HG02759 (cell line): ENCODE measurements around the gene CCDC178.

Experiments used
- ATAC-seq: cut with Tn5 transposase; IDR thresholded peaks from one replicate; pipeline ENCODE4 v1.9.1; 2021; ENCODE audit warnings: mild to moderate bottlenecking, moderate library complexity; ENCODE audit not compliant: unreplicated experiment

The CCDC178 gene

DNA sequence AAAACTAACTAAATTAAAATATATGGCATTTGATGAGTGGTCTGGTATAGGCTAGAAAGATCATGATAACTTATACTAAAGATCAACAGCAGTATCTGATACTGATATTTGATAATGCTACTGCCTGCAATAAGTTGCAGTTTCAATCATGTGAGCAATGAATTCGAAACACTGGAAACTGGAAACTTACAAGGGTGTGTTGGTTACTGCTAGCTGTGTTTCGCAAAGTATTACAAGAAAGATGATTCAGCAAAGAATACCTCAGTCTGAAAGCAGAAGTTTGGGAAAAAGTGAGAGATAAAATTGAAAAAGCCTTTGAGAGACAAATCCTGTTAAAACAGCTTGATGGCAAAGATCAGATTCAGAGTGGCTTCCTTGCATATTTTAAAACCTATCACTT, 294.5 kb downstream of the CCDC178 start:
- ATAC-seq: no peak

DNA sequence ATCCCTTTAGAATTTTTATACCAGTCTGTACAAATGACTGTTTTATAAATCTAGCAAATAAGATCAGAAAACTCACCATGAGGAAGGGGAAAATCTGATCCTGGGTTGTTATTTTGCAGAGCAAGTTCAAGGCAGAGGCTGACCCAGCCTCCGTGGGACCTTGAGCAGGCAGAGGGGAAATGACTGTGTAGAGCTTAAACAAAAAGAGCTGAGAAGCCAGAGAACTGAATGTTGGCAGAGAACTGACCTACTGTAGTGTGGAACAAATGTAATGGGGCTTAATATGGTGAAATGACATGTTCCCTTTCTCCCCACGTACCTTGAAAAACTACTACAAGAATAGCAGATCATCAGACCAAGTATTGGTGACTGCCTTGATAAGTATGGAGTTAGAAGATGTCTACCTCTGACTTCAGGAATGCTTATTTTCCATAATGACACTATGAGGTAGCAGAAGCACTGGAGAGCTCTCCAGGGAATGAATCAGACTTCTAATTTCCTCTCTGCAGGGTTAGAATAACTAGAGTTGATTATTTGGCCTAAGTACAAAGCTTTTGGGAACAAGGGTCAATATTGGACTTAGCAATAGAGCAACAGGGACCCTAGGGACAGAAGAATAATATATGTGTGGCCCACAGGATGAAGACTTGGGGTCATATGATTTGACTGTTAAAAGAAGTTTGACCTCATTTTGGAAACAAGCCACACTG, 304.4 kb downstream of the CCDC178 start:
- no peak for ATAC-seq

- no peak for ATAC-seq
Measured at GRCh38 chr18:33132657-33133056, 307.9 kb downstream of the CCDC178 start.

DNA sequence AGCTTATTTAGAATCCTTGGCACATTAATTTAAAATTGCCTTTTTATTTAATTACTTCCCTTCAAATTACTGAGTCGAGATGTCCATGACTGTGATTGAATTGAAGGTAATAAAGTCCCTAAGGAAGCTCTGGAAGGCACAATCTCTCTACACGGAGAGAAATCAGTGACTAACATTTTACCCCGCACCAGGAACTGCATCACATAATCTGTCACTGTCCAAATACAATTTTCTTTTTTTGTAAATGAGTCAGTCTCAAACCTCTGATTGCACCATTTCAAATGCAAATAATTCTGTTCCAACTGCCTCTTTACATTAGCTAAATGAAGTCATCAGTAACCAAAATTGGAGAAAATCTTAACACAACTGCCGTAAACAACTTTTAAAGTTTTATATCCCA, 311.9 kb downstream of the CCDC178 start:
- no peak for ATAC-seq

DNA sequence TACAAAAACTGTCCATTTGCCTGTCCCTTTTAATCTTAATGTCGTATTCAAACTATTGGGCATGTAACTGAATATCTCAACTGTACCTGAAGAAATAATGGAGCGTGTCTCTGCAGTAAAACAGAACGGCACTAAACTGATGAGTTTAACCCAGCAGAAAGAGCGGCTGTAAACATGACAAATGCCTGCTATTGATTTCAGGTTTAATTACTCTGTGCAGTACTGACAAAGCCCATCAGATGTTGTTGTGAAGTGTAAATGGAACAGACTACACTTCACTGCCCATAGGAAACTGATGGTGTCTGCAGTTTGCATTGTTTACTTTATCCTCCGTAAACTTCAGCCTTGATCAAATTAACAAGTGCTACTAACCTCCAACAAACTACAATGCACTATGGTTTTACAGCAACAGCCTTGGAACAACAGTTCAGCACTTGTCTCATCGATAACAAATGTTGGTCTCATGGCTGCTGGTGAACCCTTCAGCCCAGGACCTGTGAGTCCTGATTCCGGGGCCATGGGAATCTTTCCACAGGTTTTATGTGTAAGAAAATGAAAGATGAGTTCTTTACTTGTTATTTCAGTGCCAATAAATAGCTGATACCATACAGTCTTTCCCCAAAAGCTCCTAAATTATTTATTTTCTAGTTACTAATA, 316.5 kb downstream of the CCDC178 start:
- ATAC-seq: no peak

GRCh38 chr18:33116376-33116775, 324.1 kb downstream of the CCDC178 start:
- no peak for ATAC-seq

DNA sequence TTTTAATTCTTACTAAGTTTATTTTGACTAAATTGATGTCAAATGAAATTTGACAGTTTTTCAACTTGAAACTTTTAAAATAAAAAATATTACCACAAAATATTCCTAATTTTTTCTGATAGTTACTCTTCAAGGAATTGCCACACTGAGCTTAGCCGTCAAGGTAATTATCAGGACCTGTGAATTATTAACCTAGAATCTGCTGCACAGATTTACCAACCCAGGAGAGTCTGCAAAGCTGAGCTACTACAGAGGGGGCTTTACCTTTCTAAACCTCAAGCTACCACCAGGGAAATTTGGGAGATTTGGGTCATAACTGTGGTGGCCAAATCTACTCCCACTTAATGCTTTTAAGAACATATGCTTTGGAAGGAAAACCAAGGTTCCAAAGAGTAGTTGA, 324.6 kb downstream of the CCDC178 start:
- ATAC-seq: no peak

- no peak for ATAC-seq
Measured at GRCh38 chr18:33115476-33115875, 325.0 kb downstream of the CCDC178 start.

GRCh38 chr18:33114749-33115148, 325.8 kb downstream of the CCDC178 start:
- ATAC-seq: no peak

GRCh38 chr18:33113416-33113815, 327.1 kb downstream of the CCDC178 start:
- ATAC-seq: no peak

- ATAC-seq: no peak
Measured at GRCh38 chr18:33107511-33107910, 333.0 kb downstream of the CCDC178 start.

DNA sequence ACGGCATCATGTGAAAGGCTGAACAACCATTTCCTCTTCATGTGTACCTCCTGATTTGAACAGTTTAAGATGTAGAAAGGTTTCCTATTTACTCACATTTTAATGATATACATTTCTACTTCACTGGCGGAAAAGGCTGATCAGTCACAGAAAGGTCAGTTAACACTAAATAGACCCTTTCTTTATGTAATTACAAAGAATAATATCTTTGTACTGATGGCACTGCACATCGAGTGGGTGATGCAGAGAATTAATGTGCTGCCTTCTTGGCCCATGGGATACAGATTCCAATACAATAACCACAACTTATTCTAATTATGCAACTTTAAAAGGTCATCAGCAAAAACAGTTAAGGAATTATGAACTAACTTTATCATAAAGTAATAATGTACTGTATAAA, 339.2 kb downstream of the CCDC178 start:
- ATAC-seq: no peak

GRCh38 chr18:33099626-33100025, 340.9 kb downstream of the CCDC178 start:
- ATAC-seq: no peak

DNA sequence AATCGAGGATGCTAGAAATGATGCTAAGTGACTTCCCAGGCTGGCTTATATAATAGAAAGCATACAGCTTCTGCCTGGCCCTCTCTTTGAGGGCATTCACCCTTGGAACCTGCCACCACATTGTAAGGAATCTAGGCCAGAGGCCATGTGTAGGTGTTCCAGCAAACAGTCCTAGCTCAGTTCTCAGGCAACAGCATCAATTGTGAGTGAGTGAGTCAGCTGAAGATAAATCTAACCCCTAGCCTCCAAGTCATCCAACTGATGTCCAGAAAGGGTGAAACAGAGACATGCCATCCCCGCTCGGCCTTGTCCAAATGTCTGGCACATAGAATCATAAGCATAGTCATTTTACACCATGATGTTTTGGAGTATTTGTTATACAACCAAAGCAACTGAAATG, 343.4 kb downstream of the CCDC178 start:
- ATAC-seq: no peak

- no peak for ATAC-seq
Measured at GRCh38 chr18:33090461-33090860, 350.1 kb downstream of the CCDC178 start.

GRCh38 chr18:33076601-33077000, 363.9 kb downstream of the CCDC178 start:
- ATAC-seq: no peak

- ATAC-seq: no peak
Measured at GRCh38 chr18:33074125-33074524, 366.4 kb downstream of the CCDC178 start.

GRCh38 chr18:33062834-33063364, 377.6 kb downstream of the CCDC178 start:
- no peak for ATAC-seq

GRCh38 chr18:33052886-33053285, 387.6 kb downstream of the CCDC178 start:
- ATAC-seq: no peak

DNA sequence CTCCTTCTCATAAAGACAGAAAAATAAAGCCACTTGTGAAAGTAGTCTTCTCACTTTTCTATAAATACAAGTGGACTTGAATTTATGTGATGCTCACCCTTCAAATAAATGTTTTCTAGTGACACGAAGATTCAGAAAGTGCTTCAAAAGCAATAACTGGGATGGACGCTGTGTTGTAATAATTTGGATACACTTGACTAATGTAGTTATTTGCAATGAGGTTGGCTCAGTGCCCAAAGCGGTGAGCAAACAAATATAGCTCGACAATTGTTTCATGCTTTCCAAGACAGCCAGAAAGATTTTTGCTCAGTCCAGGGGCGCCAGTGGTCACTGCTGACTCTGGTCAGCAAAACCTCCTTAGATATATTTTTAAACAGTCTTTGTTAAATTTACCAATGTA, 389.1 kb downstream of the CCDC178 start:
- no peak for ATAC-seq

DNA sequence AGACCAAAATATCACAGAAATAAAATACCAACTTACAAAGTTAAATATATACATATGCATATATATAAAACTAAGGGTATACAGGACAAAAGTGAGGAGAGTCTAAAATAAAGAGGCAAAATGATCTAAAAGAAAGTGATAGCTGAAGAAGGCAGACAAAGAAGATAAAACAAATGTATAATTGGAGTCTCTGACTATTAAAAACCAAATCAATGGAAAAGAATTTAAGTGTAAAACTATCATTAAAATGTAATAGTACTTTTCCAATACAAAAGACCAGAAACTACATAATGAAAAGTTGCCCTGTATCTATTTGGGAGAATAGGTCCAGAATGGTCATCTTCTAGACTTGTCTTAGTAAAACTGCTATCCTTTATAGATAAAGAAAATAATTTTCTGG, 400.3 kb downstream of the CCDC178 start:
- no peak for ATAC-seq

GRCh38 chr18:33034945-33035344, 405.6 kb downstream of the CCDC178 start:
- no peak for ATAC-seq
